Stromal cell of bone marrow (primary cell): Measurements from ENCODE around the gene DNTTIP2.
"Not testable (repeated sequence)": the region's sequence is repeated elsewhere in the genome, so short reads cannot be mapped to it uniquely, and the experiment has no call there.

ENCODE experiments used
- DNase-seq: peaks from one replicate; pipeline ENCODE4 v3.0.0-alpha.2; 2012; ENCODE audit warnings: low read depth

The DNTTIP2 gene, protein sequence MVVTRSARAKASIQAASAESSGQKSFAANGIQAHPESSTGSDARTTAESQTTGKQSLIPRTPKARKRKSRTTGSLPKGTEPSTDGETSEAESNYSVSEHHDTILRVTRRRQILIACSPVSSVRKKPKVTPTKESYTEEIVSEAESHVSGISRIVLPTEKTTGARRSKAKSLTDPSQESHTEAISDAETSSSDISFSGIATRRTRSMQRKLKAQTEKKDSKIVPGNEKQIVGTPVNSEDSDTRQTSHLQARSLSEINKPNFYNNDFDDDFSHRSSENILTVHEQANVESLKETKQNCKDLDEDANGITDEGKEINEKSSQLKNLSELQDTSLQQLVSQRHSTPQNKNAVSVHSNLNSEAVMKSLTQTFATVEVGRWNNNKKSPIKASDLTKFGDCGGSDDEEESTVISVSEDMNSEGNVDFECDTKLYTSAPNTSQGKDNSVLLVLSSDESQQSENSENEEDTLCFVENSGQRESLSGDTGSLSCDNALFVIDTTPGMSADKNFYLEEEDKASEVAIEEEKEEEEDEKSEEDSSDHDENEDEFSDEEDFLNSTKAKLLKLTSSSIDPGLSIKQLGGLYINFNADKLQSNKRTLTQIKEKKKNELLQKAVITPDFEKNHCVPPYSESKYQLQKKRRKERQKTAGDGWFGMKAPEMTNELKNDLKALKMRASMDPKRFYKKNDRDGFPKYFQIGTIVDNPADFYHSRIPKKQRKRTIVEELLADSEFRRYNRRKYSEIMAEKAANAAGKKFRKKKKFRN

GRCh38 chr1:93878889-93879586, at the start of gene DNTTIP2:
Gene DNTTIP2 (minus strand): TSS chr1:93879206. CDS start chr1:93879148, 58 bp downstream.
- peak; percentile 88 for DNase-seq

DNA sequence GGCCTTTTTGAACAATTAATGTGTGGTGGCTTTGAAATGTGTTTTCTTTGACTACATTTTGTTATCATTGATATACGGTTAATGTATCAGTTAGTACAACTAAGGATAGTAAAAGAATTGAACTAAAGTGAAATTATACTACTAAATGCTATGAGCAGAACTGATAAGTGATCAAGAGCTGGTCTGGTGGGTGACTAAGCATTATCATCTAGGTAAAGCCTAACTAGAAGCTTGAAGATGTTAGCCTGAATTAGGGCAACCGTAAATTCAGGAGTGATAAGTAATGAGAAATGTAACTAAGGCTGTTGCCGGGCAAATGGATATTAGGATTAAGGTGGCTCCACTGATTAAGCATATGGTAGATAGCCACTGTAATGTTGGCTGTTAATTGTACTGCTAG, 46.2 kb upstream of the DNTTIP2 start:
- DNase-seq: no peak

- DNase-seq: no peak
Observed at GRCh38 chr1:93919780-93920179, 40.8 kb upstream of the DNTTIP2 start.

GRCh38 chr1:93917302-93917701, 38.3 kb upstream of the DNTTIP2 start:
- DNase-seq: no peak

DNA sequence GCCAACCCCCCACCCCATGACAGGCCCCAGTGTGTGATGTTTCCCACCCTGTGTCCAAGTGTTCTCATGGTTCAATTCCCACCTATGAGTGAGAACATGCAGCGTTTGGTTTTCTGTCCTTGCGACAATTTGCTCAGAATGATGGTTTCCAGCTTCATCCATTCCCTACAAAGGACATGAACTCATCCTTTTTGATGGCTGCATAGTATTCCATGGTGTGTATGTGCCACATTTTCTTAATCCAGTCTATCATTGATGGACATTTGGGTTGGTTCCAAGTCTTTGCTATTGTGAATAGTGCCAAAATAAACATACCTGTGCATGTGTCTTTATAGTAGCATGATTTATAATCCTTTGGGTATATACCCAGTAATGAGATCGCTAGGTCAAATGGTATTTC, 31.9 kb upstream of the DNTTIP2 start:
- not testable (repeated sequence) for DNase-seq

DNA sequence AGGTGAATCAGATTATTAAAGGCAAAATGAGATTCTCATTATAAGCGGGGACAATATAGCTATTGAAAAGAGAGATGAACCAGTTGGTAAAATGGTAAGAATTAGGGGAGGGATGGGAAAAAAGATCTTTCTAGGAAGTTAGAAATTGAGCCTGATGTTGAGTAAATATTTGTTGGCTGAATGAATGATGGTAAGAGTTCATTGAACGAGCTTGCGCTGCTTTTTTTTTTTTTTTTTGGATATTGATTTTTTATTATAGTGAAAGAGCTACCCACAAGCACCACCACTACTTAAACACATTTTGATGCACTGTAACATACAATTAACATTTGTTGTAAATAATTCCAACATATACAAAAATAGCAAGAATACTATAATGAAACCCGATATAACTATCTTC, 31.3 kb upstream of the DNTTIP2 start:
- DNase-seq: no peak

GRCh38 chr1:93909146-93910050, 30.4 kb upstream of the DNTTIP2 start, which contains the start of gene GCLM:
Gene GCLM (minus strand): TSS chr1:93909430. CDS start chr1:93909163, 267 bp downstream.
- peak; percentile 87 for DNase-seq

DNA sequence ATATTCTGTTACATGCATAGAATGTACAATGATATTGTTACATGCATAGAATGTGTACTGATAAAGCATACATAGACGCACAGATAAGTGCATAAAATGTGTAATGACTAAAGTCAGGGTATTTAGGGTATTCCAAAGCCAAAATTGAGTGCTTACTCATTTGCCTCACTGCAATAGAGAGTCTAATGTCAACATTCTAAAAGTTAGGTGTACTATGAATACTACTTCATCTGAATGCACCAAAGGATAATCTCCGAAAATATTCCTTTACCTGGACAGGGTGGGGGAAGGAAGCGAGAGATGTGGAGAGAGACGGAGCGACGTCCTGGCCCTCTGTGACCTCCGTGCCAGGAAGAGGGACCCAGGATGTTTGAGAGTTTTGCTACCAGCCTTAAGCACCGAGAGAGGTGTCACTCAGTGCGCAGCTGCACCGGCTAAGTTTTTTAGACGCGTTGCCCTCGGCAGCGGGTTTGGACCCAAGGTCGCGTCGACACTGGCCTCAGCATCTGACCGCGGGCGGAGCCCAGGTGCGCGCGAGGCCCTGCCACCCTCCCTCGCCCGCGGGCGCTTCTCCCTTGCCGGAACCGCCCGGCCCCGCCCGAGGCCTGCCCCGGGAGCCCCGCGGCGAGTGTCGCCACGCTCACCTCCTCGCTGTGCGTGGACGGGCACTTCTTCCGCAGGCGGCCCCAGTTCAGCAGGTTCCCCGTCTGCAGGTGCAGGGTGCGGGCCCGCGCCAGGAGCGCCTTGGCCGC, 29.6 kb upstream of the DNTTIP2 start:
- no peak for DNase-seq

- no peak for DNase-seq
Observed at GRCh38 chr1:93907718-93908117, 28.7 kb upstream of the DNTTIP2 start.

GRCh38 chr1:93906480-93906879, 27.5 kb upstream of the DNTTIP2 start:
- DNase-seq: no peak

- no peak for DNase-seq
Observed at GRCh38 chr1:93905734-93906133, 26.7 kb upstream of the DNTTIP2 start.

DNA sequence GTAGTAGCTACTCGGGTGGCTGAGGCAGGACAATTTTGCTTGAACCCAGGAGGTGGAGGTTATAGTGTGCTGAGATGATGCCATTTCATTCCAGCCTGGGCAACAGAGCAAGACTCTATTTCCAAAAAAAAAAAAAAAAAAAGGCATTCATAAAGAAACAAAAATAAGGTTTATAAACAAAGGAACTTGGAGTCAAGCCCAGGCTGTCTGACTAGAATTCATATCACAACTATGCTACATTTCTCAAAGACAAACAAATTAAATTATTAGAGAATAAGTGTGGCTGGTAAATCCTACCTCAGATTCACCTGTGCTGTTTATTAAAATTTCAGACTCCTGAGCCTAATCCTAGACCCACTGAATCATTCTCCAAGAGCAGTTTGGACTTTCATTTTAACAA, 26.0 kb upstream of the DNTTIP2 start:
- no peak for DNase-seq

DNA sequence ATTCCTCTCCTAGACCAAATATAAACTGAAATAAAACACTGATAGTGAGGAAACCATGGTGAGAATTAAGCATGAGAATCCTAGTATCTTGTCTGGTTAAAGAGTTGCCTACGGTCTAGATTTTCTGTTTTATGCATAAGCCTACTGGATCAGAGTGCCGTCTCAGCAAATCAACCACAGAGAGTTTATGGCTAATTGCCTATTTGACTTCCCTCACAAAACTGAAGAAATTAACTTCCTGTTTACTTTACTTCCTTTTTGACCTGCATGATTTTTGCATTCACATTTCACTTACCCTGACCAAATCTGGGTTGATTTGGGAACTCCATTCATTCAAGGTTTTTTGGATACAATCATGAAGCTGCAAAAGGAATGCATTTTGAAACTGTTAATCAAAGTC, 25.2 kb upstream of the DNTTIP2 start:
- no peak for DNase-seq

GRCh38 chr1:93900723-93901504, 21.9 kb upstream of the DNTTIP2 start:
- DNase-seq: no peak

DNA sequence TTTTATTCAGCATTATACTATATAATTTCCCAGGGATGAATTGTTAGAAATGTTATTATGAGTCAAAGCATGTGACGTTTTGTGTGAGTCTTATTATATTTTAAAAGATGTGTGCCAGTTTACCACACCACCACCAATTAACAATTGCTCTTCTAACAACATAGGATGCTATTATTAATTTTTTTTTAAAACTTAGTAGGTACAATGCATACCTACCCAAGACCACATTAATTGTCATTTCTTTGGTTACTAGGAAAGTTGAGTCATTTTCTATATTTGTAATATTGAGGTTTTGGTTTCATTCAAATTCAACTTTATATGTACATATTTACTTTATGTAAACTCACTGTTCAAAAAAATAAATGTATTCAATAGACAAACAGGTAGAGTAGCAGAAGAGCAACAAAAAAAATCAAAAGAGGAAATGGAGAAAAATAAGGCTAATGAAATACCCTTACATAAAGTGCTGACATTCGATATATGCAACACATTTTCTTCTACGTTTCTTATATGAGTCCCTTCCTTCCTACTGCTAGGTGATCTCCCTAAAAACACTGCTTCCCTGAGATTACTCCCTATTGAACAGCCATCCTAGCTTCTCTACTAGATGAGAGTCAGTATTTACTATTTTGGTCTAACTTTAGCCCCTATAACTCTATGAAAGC, 20.7 kb upstream of the DNTTIP2 start:
- no peak for DNase-seq

DNA sequence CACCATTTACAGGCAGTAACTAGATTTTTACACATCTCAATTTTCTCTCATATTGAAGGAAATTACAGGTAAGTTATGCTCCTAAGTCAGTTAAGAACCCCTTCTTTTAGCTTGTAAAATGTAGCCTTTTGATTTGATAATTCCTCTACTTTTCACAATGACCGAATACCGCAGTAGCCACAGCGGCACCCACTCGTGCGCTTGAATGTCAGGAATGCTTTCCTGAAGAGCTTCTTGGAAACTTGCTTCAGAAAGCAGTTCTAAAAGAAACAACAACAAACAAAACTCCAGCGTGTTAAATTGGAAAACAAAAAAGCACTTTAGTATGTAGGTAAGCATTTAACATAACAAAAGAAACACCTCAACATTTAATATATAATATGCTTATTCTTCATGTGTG, 9.9 kb upstream of the DNTTIP2 start:
- DNase-seq: no peak

DNA sequence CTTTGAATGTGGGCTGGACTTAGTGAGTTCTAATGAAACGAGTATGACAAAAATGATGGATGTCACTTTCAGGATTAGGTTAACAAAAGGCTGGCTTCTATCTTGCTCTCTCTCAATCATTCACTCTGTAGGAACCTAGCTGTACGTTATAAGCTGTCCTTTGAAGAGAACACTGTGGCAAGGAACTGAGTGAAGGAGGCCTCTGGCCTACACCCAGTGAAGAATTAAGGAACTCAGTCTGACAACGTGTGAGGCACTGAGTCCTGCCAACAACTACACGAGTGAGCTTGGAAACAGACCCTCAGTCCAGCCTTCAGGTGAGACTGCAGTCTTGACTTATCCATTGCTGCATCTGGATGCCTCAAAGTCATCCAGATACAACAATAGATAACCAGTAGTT, 3.3 kb upstream of the DNTTIP2 start:
- no peak for DNase-seq

DNA sequence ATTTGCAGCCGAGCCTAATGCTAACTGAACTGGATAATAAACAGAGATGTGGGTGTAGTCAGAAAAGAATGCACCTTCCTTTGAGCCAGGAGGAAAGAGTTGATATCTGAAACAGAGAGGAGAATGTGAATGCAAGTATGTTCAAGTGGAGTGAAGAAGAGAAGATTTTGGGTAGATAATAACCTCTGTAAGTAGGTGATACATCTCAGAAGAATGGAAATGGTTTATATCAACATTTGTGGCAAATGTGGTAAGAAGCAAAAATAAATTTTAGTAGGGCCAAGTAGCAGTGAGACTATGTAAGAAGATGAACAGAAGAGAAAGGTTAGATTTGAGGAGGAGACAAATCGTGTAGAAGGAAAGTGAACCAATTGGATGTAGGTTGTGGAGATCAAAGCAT, 1.7 kb upstream of the DNTTIP2 start:
- no peak for DNase-seq

DNA sequence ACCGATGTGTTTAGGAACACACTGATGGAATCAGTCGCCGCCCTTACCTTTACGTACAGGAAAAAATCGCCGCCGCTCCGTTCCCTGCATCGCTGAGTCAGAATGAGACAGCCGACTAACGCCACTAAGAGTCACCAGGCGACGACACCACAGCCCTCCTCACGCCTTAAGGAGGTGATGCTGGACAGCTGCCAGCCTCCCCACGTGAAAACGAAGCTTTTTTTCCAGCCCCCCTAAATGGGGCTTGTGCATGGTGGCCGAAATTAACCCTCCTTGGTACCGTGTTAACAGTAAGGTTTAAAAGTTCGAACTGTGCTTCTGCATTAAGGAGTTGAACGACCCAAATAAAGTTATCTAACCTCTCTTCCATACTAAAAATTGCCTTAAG, 511 bp downstream of the DNTTIP2 start:
- no peak for DNase-seq

DNA sequence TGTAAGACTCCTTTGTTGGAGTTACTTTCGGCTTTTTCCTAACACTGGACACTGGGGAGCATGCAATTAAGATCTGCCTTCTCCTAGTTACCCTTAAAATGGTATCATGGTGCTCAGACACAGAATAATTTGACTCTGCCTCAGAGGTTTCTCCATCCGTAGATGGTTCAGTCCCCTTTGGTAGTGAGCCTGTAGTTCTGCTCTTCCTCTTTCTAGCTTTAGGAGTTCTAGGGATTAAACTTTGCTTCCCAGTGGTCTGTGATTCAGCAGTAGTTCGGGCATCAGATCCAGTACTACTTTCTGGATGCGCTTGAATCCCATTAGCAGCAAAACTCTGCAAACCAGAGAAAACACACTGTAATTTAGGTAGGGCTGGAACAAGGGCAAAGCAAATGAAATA, 1.5 kb downstream of the DNTTIP2 start:
- DNase-seq: no peak
